Measurements from ENCODE around the gene SLIT3. TPM values are rescaled to one million over a fixed set of nuclear protein-coding genes. Genes with fewer than 3 reads are reported as not detected.

Gene SLIT3
- total and polyA plus RNA-seq, 2 experiments from 2014 or later, result 0.59 to 0.71 TPM

DNA sequence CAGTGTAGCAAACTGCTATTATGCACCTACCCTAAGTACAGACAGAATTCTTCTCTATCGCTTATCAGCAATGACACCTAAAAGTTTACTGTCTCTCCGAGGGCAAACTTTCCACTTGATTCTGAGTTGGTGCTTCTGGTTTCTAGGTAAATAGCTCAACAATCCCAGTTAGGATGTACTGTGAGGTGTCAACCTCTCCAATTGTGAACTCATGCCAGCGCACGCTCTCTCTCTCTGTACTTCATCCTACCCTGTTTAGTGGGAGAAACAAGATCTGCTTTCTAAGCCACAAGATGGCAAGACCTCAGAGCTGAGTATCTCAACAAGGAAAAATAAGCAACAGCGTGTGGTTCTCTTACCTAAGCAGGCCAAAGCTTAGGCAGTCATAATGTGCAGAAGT lies 335.3 kb downstream of the SLIT3 start:
- ATAC-seq, result no peak
- H3K36me3 ChIP-seq (ENCODE audit: insufficient read depth), result no peaks in the 10 kb centered on the region
- H3K4me3 Mint-ChIP-seq, result no peak overlapping the region
- H4K20me1 ChIP-seq (replicated peaks; ENCODE audit: insufficient read depth), result no peaks in the 10 kb centered on the region
- H3K27me3 Mint-ChIP-seq (ENCODE audit: insufficient read depth, low read depth, poor library complexity), result peaks cover 2% of the 10 kb centered on the region
- no peaks in the 10 kb centered on the region for H3K9me3 Mint-ChIP-seq
- no peak overlapping the region for H3K27ac Mint-ChIP-seq
- no peaks in the 10 kb centered on the region for H3K9me2 ChIP-seq (ENCODE audit: insufficient read depth)
- no peak overlapping the region for H3K27ac ChIP-seq (ENCODE audit: low read depth)
- no peaks in the 10 kb centered on the region for H3K79me2 ChIP-seq (replicated peaks; ENCODE audit: insufficient read depth)
- no peaks in the 10 kb centered on the region for H3F3A ChIP-seq (replicated peaks; ENCODE audit: low read depth)
- H3K4me3 ChIP-seq, result no peak overlapping the region
- H3K4me2 ChIP-seq, result no peak overlapping the region
- H2AFZ ChIP-seq, result no peak overlapping the region
- peaks cover 14% of the 10 kb centered on the region for H3K4me1 Mint-ChIP-seq
- H3K27me3 ChIP-seq (ENCODE audit: insufficient read depth), result no peaks in the 10 kb centered on the region
- no peaks in the 10 kb centered on the region; the same call in 2 of the 3 replicates for H3K36me3 Mint-ChIP-seq (ENCODE audit: low read depth)
- H3K4me1 ChIP-seq (ENCODE audit: insufficient read depth), result no peaks in the 10 kb centered on the region; the same call in 1 of the 2 replicates
- no peak for DNase-seq (ENCODE audit: low spot score)
- TF ChIP-seq, protein P1, sequence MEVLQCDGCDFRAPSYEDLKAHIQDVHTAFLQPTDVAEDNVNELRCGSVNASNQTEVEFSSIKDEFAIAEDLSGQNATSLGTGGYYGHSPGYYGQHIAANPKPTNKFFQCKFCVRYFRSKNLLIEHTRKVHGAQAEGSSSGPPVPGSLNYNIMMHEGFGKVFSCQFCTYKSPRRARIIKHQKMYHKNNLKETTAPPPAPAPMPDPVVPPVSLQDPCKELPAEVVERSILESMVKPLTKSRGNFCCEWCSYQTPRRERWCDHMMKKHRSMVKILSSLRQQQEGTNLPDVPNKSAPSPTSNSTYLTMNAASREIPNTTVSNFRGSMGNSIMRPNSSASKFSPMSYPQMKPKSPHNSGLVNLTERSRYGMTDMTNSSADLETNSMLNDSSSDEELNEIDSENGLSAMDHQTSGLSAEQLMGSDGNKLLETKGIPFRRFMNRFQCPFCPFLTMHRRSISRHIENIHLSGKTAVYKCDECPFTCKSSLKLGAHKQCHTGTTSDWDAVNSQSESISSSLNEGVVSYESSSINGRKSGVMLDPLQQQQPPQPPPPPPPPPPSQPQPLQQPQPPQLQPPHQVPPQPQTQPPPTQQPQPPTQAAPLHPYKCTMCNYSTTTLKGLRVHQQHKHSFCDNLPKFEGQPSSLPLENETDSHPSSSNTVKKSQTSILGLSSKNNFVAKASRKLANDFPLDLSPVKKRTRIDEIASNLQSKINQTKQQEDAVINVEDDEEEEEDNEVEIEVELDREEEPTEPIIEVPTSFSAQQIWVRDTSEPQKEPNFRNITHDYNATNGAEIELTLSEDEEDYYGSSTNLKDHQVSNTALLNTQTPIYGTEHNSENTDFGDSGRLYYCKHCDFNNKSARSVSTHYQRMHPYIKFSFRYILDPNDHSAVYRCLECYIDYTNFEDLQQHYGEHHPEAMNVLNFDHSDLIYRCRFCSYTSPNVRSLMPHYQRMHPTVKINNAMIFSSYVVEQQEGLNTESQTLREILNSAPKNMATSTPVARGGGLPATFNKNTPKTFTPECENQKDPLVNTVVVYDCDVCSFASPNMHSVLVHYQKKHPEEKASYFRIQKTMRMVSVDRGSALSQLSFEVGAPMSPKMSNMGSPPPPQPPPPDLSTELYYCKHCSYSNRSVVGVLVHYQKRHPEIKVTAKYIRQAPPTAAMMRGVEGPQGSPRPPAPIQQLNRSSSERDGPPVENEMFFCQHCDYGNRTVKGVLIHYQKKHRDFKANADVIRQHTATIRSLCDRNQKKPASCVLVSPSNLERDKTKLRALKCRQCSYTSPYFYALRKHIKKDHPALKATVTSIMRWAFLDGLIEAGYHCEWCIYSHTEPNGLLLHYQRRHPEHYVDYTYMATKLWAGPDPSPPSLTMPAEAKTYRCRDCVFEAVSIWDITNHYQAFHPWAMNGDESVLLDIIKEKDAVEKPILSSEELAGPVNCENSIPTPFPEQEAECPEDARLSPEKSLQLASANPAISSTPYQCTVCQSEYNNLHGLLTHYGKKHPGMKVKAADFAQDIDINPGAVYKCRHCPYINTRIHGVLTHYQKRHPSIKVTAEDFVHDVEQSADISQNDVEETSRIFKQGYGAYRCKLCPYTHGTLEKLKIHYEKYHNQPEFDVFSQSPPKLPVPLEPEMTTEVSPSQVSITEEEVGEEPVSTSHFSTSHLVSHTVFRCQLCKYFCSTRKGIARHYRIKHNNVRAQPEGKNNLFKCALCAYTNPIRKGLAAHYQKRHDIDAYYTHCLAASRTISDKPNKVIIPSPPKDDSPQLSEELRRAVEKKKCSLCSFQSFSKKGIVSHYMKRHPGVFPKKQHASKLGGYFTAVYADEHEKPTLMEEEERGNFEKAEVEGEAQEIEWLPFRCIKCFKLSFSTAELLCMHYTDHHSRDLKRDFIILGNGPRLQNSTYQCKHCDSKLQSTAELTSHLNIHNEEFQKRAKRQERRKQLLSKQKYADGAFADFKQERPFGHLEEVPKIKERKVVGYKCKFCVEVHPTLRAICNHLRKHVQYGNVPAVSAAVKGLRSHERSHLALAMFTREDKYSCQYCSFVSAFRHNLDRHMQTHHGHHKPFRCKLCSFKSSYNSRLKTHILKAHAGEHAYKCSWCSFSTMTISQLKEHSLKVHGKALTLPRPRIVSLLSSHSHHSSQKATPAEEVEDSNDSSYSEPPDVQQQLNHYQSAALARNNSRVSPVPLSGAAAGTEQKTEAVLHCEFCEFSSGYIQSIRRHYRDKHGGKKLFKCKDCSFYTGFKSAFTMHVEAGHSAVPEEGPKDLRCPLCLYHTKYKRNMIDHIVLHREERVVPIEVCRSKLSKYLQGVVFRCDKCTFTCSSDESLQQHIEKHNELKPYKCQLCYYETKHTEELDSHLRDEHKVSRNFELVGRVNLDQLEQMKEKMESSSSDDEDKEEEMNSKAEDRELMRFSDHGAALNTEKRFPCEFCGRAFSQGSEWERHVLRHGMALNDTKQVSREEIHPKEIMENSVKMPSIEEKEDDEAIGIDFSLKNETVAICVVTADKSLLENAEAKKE (CRISPR knock-in tag; IDR thresholded peaks at IDR 0.05), result no peak
- no peak for TF ChIP-seq CREB1 (CRISPR knock-in tag; IDR thresholded peaks at IDR 0.05; ENCODE audit: low read depth)
- TF ChIP-seq REST (IDR thresholded peaks at IDR 0.05; ENCODE audit: unreplicated experiment), result no peak
- TF ChIP-seq ZNF114 (CRISPR knock-in tag; IDR thresholded peaks at IDR 0.05), result no peak
- no peak for TF ChIP-seq STAT1 (IDR thresholded peaks at IDR 0.05; ENCODE audit: unreplicated experiment)
- TF ChIP-seq JUNB (IDR thresholded peaks at IDR 0.05; ENCODE audit: unreplicated experiment), result no peak
- no peak for TF ChIP-seq NANOG (IDR thresholded peaks at IDR 0.05; ENCODE audit: borderline replicate concordance)

All from GM23338 (cell line).